Measurements from ENCODE around the gene CRLF1. TPM values are rescaled to one million over a fixed set of nuclear protein-coding genes. Genes with fewer than 3 reads are reported as not detected.

CRLF1 gene
- total and polyA plus RNA-seq, 2 experiments from 2014 or later = 18.1 to 19.7 TPM

- Histone ChIP-seq H3K4me2 (no peak overlapping the region), H4K20me1 (replicated peaks; ENCODE audit: insufficient read depth) (no peaks in the 10 kb centered on the region), H3K27ac (ENCODE audit: low read depth) (no peak overlapping the region), H2AFZ (no peak overlapping the region), H3K4me3 (no peak overlapping the region), H3K36me3 (ENCODE audit: insufficient read depth) (no peaks in the 10 kb centered on the region), H3K4me1 (ENCODE audit: insufficient read depth) (no peaks in the 10 kb centered on the region), H3F3A (replicated peaks; ENCODE audit: low read depth) (no peaks in the 10 kb centered on the region), H3K27me3 (ENCODE audit: insufficient read depth) (peaks cover 3% of the 10 kb centered on the region), H3K79me2 (replicated peaks; ENCODE audit: insufficient read depth) (no peaks in the 10 kb centered on the region), H3K9me2 (ENCODE audit: insufficient read depth) (0 out of 2 replicates have a peak, but pooled peaks cover 6% of the 10 kb centered on the region)
- Mint-ChIP-seq H3K27me3 (ENCODE audit: insufficient read depth, low read depth, poor library complexity) (peaks cover 8% of the 10 kb centered on the region), H3K4me1 (no peaks in the 10 kb centered on the region), H3K36me3 (ENCODE audit: low read depth) (peaks cover 5% of the 10 kb centered on the region), H3K9me3 (peaks cover 7% of the 10 kb centered on the region; the same call in 2 of the 3 replicates), H3K4me3 (no peak overlapping the region), H3K27ac (no peak overlapping the region)
- DNase-seq (ENCODE audit: low spot score) = no peak
- ATAC-seq = no peak
- no peak for TF ChIP-seq REST (IDR thresholded peaks at IDR 0.05; ENCODE audit: unreplicated experiment)
- no peak for TF ChIP-seq ETS1 (IDR thresholded peaks at IDR 0.05)
- TF ChIP-seq EZH2 (IDR thresholded peaks at IDR 0.05; ENCODE audit: low read depth, unreplicated experiment) = no peak
- no peak for TF ChIP-seq ZNF114 (CRISPR knock-in tag; IDR thresholded peaks at IDR 0.05)
- TF ChIP-seq, protein P1, sequence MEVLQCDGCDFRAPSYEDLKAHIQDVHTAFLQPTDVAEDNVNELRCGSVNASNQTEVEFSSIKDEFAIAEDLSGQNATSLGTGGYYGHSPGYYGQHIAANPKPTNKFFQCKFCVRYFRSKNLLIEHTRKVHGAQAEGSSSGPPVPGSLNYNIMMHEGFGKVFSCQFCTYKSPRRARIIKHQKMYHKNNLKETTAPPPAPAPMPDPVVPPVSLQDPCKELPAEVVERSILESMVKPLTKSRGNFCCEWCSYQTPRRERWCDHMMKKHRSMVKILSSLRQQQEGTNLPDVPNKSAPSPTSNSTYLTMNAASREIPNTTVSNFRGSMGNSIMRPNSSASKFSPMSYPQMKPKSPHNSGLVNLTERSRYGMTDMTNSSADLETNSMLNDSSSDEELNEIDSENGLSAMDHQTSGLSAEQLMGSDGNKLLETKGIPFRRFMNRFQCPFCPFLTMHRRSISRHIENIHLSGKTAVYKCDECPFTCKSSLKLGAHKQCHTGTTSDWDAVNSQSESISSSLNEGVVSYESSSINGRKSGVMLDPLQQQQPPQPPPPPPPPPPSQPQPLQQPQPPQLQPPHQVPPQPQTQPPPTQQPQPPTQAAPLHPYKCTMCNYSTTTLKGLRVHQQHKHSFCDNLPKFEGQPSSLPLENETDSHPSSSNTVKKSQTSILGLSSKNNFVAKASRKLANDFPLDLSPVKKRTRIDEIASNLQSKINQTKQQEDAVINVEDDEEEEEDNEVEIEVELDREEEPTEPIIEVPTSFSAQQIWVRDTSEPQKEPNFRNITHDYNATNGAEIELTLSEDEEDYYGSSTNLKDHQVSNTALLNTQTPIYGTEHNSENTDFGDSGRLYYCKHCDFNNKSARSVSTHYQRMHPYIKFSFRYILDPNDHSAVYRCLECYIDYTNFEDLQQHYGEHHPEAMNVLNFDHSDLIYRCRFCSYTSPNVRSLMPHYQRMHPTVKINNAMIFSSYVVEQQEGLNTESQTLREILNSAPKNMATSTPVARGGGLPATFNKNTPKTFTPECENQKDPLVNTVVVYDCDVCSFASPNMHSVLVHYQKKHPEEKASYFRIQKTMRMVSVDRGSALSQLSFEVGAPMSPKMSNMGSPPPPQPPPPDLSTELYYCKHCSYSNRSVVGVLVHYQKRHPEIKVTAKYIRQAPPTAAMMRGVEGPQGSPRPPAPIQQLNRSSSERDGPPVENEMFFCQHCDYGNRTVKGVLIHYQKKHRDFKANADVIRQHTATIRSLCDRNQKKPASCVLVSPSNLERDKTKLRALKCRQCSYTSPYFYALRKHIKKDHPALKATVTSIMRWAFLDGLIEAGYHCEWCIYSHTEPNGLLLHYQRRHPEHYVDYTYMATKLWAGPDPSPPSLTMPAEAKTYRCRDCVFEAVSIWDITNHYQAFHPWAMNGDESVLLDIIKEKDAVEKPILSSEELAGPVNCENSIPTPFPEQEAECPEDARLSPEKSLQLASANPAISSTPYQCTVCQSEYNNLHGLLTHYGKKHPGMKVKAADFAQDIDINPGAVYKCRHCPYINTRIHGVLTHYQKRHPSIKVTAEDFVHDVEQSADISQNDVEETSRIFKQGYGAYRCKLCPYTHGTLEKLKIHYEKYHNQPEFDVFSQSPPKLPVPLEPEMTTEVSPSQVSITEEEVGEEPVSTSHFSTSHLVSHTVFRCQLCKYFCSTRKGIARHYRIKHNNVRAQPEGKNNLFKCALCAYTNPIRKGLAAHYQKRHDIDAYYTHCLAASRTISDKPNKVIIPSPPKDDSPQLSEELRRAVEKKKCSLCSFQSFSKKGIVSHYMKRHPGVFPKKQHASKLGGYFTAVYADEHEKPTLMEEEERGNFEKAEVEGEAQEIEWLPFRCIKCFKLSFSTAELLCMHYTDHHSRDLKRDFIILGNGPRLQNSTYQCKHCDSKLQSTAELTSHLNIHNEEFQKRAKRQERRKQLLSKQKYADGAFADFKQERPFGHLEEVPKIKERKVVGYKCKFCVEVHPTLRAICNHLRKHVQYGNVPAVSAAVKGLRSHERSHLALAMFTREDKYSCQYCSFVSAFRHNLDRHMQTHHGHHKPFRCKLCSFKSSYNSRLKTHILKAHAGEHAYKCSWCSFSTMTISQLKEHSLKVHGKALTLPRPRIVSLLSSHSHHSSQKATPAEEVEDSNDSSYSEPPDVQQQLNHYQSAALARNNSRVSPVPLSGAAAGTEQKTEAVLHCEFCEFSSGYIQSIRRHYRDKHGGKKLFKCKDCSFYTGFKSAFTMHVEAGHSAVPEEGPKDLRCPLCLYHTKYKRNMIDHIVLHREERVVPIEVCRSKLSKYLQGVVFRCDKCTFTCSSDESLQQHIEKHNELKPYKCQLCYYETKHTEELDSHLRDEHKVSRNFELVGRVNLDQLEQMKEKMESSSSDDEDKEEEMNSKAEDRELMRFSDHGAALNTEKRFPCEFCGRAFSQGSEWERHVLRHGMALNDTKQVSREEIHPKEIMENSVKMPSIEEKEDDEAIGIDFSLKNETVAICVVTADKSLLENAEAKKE (CRISPR knock-in tag; IDR thresholded peaks at IDR 0.05) = no peak
Measured at GRCh38 chr19:18620902-18621301, 14.3 kb upstream of the CRLF1 start.
